Head of caudate nucleus (tissue), 42 donors: Measurements from ENCODE around the gene HIPK2.

Experiments used
- DNase-seq, 42 donors: peaks; one replicate each; pipeline versions ENCODE4 v3.0.0 to v3.0.0-alpha.2; 2020 to 2021; ENCODE audit warnings: mixed read lengths in 7 of 42
- intact Hi-C: fragments of 100-400 bp; cut with DNase I; formaldehyde crosslinking; loops from one replicate; pipeline ENCODE4 v1.15.0; 2022

The HIPK2 gene

DNA sequence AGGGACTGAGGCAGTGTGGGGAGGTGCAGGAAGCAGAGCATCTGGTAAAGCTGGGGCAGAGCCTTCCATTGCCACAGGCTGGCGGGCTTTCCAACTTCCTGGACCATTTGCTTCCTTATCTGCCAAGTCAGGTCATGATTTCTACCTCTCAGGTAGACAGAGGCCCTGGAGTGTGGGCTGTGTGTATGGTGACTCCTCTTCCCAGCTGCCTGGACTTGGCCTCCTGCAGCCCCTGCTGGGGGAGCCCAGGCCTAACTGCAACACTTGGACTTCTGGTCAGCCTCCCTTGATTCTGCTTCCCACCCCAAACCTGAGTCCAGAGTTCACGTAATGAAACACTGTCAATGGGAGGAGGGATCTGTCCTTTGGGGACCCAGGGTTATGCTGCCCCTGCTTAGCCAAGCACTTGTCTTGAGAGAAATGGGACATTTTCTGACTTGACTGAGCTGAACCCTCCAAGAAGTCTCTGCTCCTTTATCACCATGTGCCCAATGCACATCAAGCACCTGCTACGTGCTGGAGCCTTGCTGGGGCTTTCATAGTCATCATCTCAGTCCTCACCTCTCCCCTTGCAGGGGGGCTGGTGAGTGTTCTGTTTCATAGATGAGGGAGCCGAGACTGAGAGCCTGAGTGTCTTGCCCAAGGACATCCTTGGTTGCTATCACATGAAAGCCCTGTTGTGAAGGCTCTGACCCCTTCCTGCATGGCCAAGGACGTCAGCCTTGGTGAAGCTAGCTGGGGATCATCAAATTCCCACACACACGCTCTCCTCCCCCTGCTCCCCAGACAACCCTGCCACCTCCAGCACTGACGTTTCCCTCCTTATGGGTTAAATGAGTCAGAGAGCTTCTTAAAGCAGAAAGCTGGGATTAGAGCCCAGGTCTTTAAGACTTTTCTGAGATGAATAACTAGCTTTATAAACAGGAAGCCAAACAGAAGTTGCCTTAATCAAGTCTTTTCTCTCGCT lies 250.9 kb downstream of the HIPK2 start:
- intact Hi-C loops = no loop called here

GRCh38 chr7:139525750-139526149 lies 252.0 kb downstream of the HIPK2 start:
- intact Hi-C loops = no loop called here
- no peak for DNase-seq

More for the DNA sequence above, 250.9 kb downstream of the HIPK2 start:
- no peak for DNase-seq

DNA sequence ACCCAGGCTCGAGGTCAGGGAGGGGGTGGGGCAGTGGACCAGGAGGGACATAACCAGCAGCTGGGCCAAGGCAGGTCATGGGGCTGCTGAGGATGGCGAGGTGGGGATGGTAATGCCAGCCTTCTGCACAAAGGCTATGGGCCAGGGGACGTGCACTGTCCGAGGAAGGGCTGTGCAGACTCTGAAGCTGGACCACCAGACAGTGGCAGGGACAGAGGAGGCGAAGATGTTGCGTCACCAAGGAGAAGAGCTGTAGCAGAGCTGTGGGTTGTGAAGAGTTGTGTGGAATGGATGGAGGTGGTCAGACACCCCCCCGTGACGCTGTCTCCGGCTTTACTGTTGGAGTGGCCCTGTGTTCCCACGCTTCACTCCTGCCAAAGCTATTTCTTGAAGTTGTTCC lies 252.6 kb downstream of the HIPK2 start:
- intact Hi-C loops = no loop called here
- DNase-seq = no peak

DNA sequence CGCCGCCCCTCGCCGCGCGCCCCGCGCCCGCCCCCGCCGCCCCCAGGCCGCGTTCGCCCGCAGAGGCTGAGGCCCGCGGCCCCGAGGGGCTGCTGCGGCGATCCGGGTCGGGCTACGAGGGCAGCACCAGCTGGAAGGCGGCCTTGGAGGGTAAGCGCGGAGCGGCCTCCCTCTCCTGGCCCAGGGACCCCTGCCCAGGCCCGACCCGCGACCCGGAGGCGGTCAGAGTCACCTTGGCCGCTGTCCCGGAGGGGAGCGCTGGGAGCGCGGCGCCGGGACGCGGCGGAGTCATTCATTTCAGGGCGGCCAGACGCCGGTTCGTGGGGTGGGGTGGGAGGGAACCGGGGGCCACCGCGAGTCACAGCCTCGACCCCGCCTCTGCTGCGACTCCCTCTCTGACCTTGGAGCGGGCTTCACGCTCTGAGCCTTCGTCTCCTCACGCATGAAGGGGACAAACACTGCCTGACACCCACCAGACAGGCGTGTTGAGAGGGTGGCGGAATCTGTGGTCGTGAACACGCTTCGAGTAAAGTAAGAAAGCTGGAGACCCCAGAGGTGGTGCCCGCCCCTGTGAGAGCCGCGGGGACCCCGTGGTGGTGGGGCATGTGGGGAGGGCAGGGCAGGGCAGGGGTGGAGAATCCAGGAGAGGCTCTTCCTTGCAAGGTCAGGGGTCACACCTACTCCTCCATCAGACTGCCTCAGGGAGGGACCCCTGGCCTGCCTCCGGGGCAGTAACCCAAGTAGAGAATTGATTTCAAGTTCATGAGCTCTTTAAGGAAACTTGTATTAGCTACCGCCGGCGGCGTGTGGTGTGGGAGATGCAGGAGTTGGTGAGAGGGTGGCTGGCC lies 253.6 kb downstream of the HIPK2 start:
- intact Hi-C loops = no loop called here
- DNase-seq = no peak

GRCh38 chr7:139523199-139523941 lies 254.4 kb downstream of the HIPK2 start, which contains the start of gene CLEC2L:
Gene CLEC2L (plus strand): TSS chr7:139523685. CDS start chr7:139523928, 243 bp downstream.
- intact Hi-C loops = no loop called here
- DNase-seq = peak in 38 of 42 donors; percentile 7 to 76 (median 52)

DNA sequence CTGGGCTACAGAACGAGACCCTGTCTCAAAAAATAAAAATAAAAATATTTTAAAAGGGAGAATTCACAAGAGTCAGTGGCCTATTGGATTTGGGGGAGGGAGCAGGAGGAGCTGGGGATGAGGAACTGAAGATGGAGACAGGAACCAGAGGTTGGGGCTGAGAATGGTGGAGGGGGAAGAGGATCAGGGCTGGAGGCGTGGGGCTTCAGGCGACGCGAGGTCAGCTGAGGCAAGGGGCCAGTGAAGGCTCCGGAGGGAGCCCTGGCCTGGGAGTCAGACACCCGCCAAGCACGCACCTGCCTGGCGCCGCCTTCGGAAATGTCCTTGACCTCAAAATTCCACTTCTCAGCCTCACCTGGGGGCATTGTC lies 255.0 kb downstream of the HIPK2 start:
- DNase-seq = no peak
- intact Hi-C loops = no loop called here

- no peak for DNase-seq
- intact Hi-C loops = no loop called here
These were observed 256.4 kb downstream of the HIPK2 start for GRCh38 chr7:139521439-139521838.

- DNase-seq = no peak
- intact Hi-C loops = no loop called here
These were observed 262.5 kb downstream of the HIPK2 start for GRCh38 chr7:139515266-139515665.
